GM12892 (cell line): ENCODE results near the gene ZGLP1.
"Not testable (repeated sequence)": the region's sequence is repeated elsewhere in the genome, so short reads cannot be mapped to it uniquely, and the experiment has no call there.

Experiments
- DNase-seq: peaks from one replicate; pipeline ENCODE4 v3.0.0; 2011; ENCODE audit not compliant: insufficient read length
- FAIRE-seq: peaks from 2 replicates; lab custom pipeline; 2011; peaks lifted over from hg19 to GRCh38; lab: Jason Lieb, UNC
- POLR2A ChIP-seq: IDR thresholded peaks from 2 replicates; pipeline ENCODE4 v1.6.1; 2011; ENCODE audit warnings: low read depth, low read length, control low read depth
- POLR2AphosphoS5 ChIP-seq: IDR thresholded peaks from 2 replicates; pipeline ENCODE4 v1.6.1; 2011; ENCODE audit warnings: low read depth, low read length, control low read depth
- TAF1 ChIP-seq: IDR thresholded peaks from 2 replicates; pipeline ENCODE4 v1.6.1; 2011; ENCODE audit warnings: low read depth, mild to moderate bottlenecking, control low read depth, low read length, borderline replicate concordance

Gene ZGLP1

DNA sequence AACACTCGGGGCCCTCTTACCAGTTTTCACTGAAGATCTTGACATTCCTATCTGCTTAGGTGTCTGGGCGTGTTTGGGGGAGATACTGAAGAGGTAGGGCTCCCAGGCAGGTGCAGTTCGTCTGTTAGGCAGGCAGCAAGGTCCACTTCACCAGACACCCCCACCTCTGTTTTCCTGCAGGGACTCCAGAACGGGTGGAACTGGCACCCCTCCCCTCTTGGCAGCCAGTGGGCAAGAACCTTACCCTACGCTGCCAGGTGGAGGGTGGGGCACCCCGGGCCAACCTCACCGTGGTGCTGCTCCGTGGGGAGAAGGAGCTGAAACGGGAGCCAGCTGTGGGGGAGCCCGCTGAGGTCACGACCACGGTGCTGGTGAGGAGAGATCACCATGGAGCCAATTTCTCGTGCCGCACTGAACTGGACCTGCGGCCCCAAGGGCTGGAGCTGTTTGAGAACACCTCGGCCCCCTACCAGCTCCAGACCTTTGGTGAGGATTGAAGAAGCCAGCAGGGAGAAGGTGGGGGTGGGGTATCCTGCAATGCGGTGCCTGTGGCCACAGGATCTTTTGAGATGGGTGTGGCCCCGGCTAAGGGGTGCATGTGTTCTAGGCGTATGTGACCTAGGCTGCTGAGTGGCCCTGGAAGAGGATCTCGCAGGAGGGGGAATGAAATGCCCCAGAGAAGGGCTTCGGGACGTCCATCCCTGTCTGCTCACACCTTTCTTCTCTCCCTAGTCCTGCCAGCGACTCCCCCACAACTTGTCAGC, 26.1 kb downstream of the ZGLP1 start:
- FAIRE-seq (no peak), DNase-seq (no peak)
- TF ChIP-seq POLR2AphosphoS5 (no peak; the same call in 1 of the 2 replicates), POLR2A (no peak), TAF1 (no peak)

DNA sequence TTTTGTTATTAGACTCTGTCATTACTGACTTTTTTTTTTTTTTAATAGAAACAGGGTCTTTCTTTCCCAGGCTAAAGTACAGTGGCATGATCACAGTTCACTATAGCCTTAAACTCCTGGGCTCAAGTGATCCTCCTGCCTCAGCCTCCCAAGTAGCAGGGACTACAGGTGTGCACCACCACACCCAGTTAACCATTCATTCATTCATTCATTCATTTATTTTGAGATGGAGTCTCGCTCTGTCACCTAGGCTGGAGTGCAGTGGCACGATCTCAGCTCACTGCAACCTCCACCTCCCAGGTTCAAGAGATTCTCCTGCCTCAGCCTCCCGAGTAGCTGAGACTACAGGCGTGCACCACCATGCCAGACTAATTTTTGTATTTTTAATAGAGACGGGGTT, 27.6 kb downstream of the ZGLP1 start:
- not testable (repeated sequence) for DNase-seq, FAIRE-seq

GRCh38 chr19:10279737-10280442, 29.7 kb downstream of the ZGLP1 start:
- TF ChIP-seq POLR2AphosphoS5 (peak; percentile 56), POLR2A (no peak; the same call in 1 of the 2 replicates)
- no peak for FAIRE-seq
- DNase-seq = no peak

DNA sequence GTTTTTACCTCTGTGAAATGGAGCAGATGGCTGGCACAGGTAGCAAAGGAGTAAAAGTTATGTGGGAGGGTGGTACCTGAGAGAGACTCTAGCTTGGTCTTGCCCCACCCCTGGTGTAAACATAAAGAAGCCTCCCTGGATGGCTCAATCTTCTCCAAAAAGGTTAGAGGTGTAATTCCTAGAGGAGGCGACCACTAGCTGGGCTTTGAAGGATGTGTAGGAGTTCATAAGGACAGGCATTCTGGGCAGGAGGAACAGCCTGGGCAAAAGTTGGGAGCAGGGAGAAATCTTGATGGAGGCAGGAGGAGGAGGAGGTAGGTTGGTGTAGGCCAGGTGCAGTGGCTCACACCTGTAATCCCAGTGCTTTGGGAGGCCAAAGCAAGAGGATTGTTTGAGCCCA, 30.7 kb downstream of the ZGLP1 start:
- FAIRE-seq = no peak
- no peak for DNase-seq
- TF ChIP-seq POLR2A = no peak
- no peak for TF ChIP-seq POLR2AphosphoS5
- no peak for TF ChIP-seq TAF1

- no peak for FAIRE-seq
- DNase-seq = no peak
- no peak for TF ChIP-seq TAF1
- peak; percentile 67; the same call in 1 of the 2 replicates for TF ChIP-seq POLR2AphosphoS5
- TF ChIP-seq POLR2A = 0 out of 2 replicates have a peak, but pooled peaks have one; percentile 28
These were observed 31.6 kb downstream of the ZGLP1 start for GRCh38 chr19:10277795-10278589.

GRCh38 chr19:10274589-10274988, 35.0 kb downstream of the ZGLP1 start:
- FAIRE-seq (no peak), DNase-seq (no peak)

GRCh38 chr19:10271543-10272086, 38.0 kb downstream of the ZGLP1 start:
- TF ChIP-seq POLR2AphosphoS5 (peak; percentile 55; the same call in 1 of the 2 replicates), POLR2A (0 out of 2 replicates have a peak, but pooled peaks have one; percentile 37), TAF1 (peak; percentile 42; the same call in 1 of the 2 replicates)
- DNase-seq = no peak
- peak; percentile 74 for FAIRE-seq

More at GRCh38 chr19:10274589-10274988, 35.0 kb downstream of the ZGLP1 start:
- TF ChIP-seq POLR2AphosphoS5 = no peak
- no peak for TF ChIP-seq TAF1
- TF ChIP-seq POLR2A = no peak

GRCh38 chr19:10270616-10271394, 38.8 kb downstream of the ZGLP1 start, which contains the start of gene ICAM1:
ICAM1 (plus strand) TSS chr19:10271120; CDS start chr19:10271160, 40 bp downstream.
- peak; percentile 98 for TF ChIP-seq POLR2A
- TF ChIP-seq TAF1 = peak; percentile 89
- TF ChIP-seq POLR2AphosphoS5 = peak; percentile 97
- FAIRE-seq (peak; percentile 86), DNase-seq (no peak)

DNA sequence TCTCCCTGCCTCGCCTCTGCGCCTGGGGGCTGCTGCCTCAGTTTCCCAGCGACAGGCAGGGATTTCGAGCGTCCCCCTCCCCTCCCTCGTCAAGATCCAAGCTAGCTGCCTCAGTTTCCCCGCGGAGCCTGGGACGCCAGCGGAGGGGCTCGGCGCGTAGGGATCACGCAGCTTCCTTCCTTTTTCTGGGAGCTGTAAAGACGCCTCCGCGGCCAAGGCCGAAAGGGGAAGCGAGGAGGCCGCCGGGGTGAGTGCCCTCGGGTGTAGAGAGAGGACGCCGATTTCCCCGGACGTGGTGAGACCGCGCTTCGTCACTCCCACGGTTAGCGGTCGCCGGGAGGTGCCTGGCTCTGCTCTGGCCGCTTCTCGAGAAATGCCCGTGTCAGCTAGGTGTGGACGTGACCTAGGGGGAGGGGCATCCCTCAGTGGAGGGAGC, 39.4 kb downstream of the ZGLP1 start:
- no peak for TF ChIP-seq POLR2A
- TF ChIP-seq POLR2AphosphoS5 = no peak
- TF ChIP-seq TAF1 = no peak
- FAIRE-seq (peak; percentile 74), DNase-seq (no peak)
